Right atrium auricular region (tissue), 2 donors: ENCODE measurements around the gene DLG5. TPM values are rescaled to one million over a fixed set of nuclear protein-coding genes. Genes with fewer than 3 reads are reported as not detected.
A peak's percentile ranks its signal among the peaks of the same experiment; 100 is the strongest.

Experiments
- DNase-seq: peaks from one replicate; pipeline ENCODE4 v3.0.0-alpha.2; 2019; ENCODE audit warnings: low spot score
- H3K27ac ChIP-seq, 2 donors: fragments of 200-600 bp; sonication (generic); 1 replicate in 1 of 2; 2 replicates in 1 of 2; pipeline ENCODE4 v1.5.1; 2016 to 2019
- H3K27me3 ChIP-seq, 2 donors: fragments of 200-600 bp; sonication (generic); one replicate each; pipeline versions ENCODE4 v1.5.1 to v1.6.0; 2017 to 2019
- H3K36me3 ChIP-seq: fragments of 200-600 bp; sonication (generic); one replicate; pipeline ENCODE4 v1.5.1; 2016
- H3K4me1 ChIP-seq, 2 donors: fragments of 200-600 bp; sonication (generic); one replicate each; pipeline versions ENCODE4 v1.5.1 to v1.6.0; 2017 to 2019
- H3K4me3 ChIP-seq, 2 donors: fragments of 200-600 bp; sonication (generic); 1 replicate in 1 of 2; 2 replicates in 1 of 2; pipeline ENCODE4 v1.5.1; 2017 to 2019; ENCODE audit warnings: mild to moderate bottlenecking in 1 of 2, moderate library complexity in 1 of 2
- H3K9me3 ChIP-seq, 2 donors: fragments of 200-600 bp; sonication (generic); one replicate each; pipeline ENCODE4 v1.5.1; 2019
- total RNA-seq, 2 donors: library from RNA; depleted of rRNA; stranded (reverse); fragments of >200 nt; gene quantifications; one replicate each; pipeline ENCODE4 v1.1.0, GENCODE V29; 2016
- TF ChIP-seq, protein P1 (sequence below), 2 donors: fragments of 200-600 bp; sonication (generic); IDR thresholded peaks; one replicate each; pipeline ENCODE4 v1.5.1; 2019; ENCODE audit warnings: antibody characterized with exemption in 2 of 2

Gene DLG5
- total RNA-seq, 2 donors from 2014 or later, result 10.5 to 20.4 TPM

DNA sequence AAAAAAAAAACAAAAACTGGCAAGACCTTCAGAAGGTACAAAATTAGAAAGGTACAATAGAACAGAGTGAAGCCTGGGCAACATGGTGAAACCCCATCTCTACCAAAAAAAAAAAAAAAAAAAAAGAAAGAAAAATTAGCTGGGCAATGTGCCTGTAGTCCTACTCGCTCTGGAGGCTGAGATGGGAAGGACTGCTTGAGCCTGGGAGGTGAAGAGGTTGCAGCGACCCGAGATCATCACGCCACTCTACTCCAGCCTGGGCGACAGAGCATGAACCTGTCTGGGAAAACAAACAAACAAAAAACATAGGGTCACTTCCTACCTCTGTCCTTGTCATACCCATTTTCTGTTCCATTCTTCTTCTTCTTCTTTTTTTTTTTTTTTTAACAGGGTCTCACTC, 45.6 kb upstream of the DLG5 start:
- Histone ChIP-seq H3K36me3 (peaks cover 8% of the 10 kb centered on the region), H3K27me3 (no peaks in the 10 kb centered on the region), H3K9me3 (no peaks in the 10 kb centered on the region), H3K27ac (peak overlapping the region; percentile 75 to 84), H3K4me3 (no peak overlapping the region), H3K4me1 (peaks cover 0 to 14% of the 10 kb centered on the region in 2 donors)
- TF ChIP-seq, protein P1, sequence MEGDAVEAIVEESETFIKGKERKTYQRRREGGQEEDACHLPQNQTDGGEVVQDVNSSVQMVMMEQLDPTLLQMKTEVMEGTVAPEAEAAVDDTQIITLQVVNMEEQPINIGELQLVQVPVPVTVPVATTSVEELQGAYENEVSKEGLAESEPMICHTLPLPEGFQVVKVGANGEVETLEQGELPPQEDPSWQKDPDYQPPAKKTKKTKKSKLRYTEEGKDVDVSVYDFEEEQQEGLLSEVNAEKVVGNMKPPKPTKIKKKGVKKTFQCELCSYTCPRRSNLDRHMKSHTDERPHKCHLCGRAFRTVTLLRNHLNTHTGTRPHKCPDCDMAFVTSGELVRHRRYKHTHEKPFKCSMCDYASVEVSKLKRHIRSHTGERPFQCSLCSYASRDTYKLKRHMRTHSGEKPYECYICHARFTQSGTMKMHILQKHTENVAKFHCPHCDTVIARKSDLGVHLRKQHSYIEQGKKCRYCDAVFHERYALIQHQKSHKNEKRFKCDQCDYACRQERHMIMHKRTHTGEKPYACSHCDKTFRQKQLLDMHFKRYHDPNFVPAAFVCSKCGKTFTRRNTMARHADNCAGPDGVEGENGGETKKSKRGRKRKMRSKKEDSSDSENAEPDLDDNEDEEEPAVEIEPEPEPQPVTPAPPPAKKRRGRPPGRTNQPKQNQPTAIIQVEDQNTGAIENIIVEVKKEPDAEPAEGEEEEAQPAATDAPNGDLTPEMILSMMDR (IDR thresholded peaks at IDR 0.05), result no peak
- DNase-seq, result no peak

DNA sequence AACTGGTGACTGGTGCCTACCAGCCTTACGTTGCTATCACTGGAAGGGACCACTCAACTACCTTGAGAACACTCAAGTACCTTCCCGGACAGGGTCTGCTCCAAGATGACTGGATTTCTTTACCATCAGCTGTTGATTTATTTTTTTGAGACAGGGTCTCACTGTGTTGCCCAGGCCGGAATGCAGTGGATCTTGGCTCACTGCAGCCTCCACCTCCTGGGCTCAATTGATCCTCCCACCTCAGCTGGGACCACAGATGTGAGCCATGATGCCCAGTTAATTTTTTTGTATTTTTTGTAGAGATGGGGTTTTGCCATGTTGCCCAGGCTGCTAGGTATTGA, 45.2 kb upstream of the DLG5 start:
- no peak overlapping the region for H3K4me3 ChIP-seq
- DNase-seq, result no peak
- H3K36me3 ChIP-seq, result peaks cover 4% of the 10 kb centered on the region
- peak overlapping the region; percentile 75 to 84 for H3K27ac ChIP-seq
- H3K9me3 ChIP-seq, result no peaks in the 10 kb centered on the region
- TF ChIP-seq, protein P1 (IDR thresholded peaks at IDR 0.05), result no peak
- H3K4me1 ChIP-seq, result peaks cover 0 to 14% of the 10 kb centered on the region in 2 donors
- no peaks in the 10 kb centered on the region for H3K27me3 ChIP-seq

DNA sequence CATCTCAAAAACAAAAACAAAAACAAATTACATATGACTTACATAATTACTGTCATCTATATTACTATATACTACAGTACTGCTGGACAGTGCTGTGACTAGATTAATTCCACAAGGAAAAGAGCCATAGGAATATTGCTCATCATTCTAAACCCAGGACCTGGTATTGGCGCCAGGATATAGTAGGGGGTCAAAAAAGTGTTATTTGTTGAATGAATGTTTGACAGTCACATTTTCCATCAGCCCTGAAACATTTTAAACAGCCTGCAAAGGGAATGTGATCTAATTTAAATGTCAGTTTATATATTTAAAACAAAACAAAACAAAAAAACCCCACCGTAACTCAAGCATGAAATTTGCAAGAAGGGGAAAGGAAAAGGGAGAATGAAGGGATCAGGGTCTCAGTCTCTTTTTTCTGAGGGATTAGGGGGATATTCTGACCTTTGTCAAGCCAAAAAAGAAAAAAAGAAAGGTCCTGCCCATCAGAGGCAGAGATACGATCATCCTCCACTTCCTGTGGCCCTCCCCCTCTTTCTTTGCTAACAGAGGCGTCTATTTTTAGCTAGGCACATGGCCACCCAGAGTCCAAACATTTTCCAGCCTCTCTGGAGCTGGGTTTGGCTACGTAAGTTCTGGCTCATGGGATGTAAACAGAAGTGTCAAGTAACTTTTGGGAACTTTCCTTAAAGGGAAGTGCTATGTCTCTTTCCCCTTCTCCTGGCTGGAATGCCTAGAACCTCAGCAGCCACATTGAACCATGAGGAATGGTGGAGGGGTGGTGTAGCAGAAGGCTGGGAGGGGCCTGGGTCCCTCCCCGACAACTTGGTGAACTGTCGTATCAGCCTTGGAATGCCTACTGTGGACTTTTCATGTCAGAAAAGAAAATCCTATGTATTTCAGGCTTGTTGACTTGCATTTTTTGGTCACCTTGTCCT, 44.6 kb upstream of the DLG5 start:
- Histone ChIP-seq H3K36me3 (no peaks in the 10 kb centered on the region), H3K27ac (peak overlapping the region; percentile 75 to 84), H3K4me1 (peaks cover 0 to 14% of the 10 kb centered on the region in 2 donors), H3K4me3 (no peak overlapping the region), H3K9me3 (no peaks in the 10 kb centered on the region), H3K27me3 (no peaks in the 10 kb centered on the region)
- TF ChIP-seq, protein P1 (IDR thresholded peaks at IDR 0.05), result no peak
- DNase-seq, result peak; percentile 85

DNA sequence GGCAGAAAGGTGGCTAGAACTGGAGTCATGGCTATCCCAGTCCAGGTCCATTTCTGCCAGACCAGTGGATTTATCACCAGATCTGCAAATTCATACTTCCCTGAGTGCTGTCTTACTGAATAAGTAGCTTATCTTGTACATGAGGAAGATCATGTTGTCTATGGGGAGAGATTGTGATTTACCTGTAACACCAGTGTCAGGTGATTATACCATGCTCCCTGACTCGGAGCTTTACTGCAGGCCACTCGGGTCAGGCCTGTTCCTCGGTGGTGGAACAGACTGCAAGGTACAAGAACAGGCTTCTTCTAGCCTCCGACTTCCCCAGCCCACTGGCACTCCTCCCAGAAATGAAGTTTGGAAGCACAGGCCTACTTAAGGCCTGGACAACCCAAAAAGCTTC, 42.6 kb upstream of the DLG5 start:
- Histone ChIP-seq H3K36me3 (no peaks in the 10 kb centered on the region), H3K27me3 (no peaks in the 10 kb centered on the region), H3K9me3 (no peaks in the 10 kb centered on the region), H3K4me3 (no peak overlapping the region), H3K27ac (no peak overlapping the region), H3K4me1 (peaks cover 0 to 14% of the 10 kb centered on the region in 2 donors)
- no peak for DNase-seq
- TF ChIP-seq, protein P1 (IDR thresholded peaks at IDR 0.05), result no peak

DNA sequence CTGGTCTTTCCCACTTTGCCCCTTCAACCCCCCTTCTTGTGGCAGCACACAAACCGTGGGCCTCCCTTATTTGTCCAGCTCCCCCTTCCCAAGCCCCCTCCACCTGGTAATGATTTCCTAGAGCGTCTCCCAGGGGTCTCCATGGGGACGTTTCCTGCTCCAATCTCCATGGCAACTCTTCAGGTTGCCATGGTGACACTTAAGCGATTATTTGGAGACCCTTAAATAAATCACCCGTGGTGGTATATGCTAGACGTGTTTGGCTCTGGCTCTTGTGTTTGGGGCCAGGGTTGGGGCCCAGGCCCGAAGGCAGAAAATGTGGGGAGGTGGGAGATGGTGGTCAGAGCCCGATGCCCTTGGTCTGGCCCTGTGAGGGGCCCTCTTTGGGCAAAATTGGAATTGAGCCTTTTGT, 41.1 kb upstream of the DLG5 start:
- Histone ChIP-seq H3K27ac (no peak overlapping the region), H3K9me3 (no peaks in the 10 kb centered on the region), H3K27me3 (no peaks in the 10 kb centered on the region), H3K4me1 (peaks cover 0 to 14% of the 10 kb centered on the region in 2 donors), H3K36me3 (no peaks in the 10 kb centered on the region), H3K4me3 (no peak overlapping the region)
- TF ChIP-seq, protein P1 (IDR thresholded peaks at IDR 0.05), result no peak
- no peak for DNase-seq
